ENCODE data around the gene PPM1B. TPM values are rescaled to one million over a fixed set of nuclear protein-coding genes. Genes with fewer than 3 reads are reported as not detected.
"Not testable (repeated sequence)": the region's sequence is repeated elsewhere in the genome, so short reads cannot be mapped to it uniquely, and the experiment has no call there.

Gene PPM1B
- total and polyA plus RNA-seq, 8 donors, result 11.7 to 122 (median 28.9) TPM

DNA sequence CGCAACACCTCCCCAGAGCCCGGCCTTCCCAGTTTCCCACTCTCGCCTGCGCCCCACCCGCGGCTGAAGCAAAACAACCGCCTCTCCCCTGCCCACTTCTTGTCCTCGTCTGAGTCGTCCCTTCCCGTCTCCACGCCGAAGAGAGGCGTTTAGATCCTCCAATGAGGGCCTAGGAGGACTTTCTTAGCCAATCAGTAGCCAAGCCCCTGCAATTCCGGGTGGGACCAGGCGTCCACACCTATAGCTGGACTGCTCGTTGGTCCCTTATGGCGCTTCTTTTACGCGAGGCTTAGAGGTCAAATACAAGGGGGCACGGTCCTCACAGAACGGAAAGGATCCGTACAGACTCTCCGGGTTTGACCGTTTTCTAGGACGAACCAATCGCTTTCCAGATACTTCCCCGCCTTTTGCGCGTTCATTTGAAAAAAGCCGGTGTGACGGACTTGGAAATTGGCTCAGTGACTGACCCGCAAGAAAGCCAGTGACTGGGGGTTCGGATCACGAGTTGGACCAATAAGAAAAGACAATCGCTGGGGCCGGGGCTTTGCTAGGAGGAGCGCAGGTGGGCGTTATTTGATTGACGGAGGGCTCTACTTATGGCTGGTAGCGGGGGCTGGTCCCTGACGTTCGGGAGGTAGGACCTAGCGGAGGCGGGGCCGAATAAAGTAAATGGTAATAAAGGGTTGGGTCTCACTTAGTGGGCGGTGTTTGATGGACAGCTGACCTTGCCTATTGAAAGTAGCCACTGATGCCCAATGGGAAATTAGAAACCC, 581 bp upstream of the PPM1B start:
- DNase-seq, result peak; percentile 99 to 100
- TF ChIP-seq POLR2AphosphoS5 (IDR thresholded peaks at IDR 0.05) (peak; percentile 40 to 88 (median 42)), POLR2A (IDR thresholded peaks at IDR 0.05) (no peak)
- Histone ChIP-seq H3K36me3 (no peaks in the 10 kb centered on the region), H3K27me3 (no peaks in the 10 kb centered on the region), H3K4me3 (peak overlapping the region; percentile 38 to 92 (median 50)), H3K27ac (peak overlapping the region; percentile 83 to 99 (median 96)), H3K9me3 (no peaks in the 10 kb centered on the region), H3K4me1 (peaks cover 0 to 39% (median 23%) of the 10 kb centered on the region in 4 donors)
- intact Hi-C loops (cut with DNase I; ENCODE audit: low total_unique reads), result no loop called here
- WGBS, 5 donors, result 0 to 2% (median 1%) methylated on average over 45 to 46 of the region's 46 CpGs

DNA sequence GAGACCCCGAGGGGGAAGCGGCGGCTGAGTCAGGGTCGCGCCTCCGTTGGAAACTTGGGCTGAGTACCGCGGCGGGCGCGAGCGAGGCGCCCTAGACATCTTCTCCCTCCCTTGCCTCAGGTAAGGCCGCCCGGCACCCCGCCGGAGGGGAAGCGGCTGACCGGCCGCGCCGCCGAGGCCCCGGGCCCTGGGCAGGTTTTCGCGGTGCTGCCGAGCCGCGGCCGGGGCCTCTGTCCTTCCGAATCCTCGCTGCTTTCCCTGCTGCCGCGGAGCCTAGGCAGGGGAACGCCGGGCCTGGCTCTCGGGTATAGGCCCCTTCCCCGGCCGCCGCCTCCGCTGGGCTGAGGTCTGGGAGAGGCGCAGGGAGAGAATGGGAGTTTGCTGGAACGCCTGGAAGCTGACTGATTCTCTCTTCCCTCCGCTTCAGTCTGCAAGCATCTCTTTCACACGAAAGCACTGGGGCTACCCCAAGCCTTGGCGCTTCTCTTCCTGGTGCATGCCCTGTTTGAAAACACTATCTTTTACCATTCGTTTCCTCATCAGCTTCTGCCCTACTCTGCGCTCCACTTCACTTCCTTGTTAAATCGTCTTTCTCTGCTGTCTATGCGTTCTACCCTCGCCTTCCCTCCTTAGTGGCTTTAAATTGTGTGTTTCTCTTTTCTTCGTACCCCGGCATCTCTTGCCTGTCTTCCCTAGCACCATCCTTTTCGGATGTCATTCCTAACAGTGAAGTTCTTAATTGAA, 652 bp downstream of the PPM1B start:
- H3K36me3 ChIP-seq, result no peaks in the 10 kb centered on the region
- H3K4me3 ChIP-seq, result peak overlapping the region; percentile 67 to 92 (median 73)
- TF ChIP-seq POLR2AphosphoS5 (IDR thresholded peaks at IDR 0.05) (peak in 2 of 3 donors; percentile 62 to 65), EP300 (IDR thresholded peaks at IDR 0.05) (no peak)
- TF ChIP-seq, protein P1, sequence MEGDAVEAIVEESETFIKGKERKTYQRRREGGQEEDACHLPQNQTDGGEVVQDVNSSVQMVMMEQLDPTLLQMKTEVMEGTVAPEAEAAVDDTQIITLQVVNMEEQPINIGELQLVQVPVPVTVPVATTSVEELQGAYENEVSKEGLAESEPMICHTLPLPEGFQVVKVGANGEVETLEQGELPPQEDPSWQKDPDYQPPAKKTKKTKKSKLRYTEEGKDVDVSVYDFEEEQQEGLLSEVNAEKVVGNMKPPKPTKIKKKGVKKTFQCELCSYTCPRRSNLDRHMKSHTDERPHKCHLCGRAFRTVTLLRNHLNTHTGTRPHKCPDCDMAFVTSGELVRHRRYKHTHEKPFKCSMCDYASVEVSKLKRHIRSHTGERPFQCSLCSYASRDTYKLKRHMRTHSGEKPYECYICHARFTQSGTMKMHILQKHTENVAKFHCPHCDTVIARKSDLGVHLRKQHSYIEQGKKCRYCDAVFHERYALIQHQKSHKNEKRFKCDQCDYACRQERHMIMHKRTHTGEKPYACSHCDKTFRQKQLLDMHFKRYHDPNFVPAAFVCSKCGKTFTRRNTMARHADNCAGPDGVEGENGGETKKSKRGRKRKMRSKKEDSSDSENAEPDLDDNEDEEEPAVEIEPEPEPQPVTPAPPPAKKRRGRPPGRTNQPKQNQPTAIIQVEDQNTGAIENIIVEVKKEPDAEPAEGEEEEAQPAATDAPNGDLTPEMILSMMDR (IDR thresholded peaks at IDR 0.05), result no peak
- H3K9me3 ChIP-seq, result no peaks in the 10 kb centered on the region
- DNase-seq, result peak; percentile 41 to 79
- WGBS, 5 donors, result 0 to 3% (median 0%) methylated on average over 17 to 54 of the region's 54 CpGs
- peak overlapping the region; percentile 94 to 99 (median 99) for H3K27ac ChIP-seq
- intact Hi-C loops (cut with DNase I; ENCODE audit: low total_unique reads), result no loop called here
- no peaks in the 10 kb centered on the region for H3K27me3 ChIP-seq
- peaks cover 0 to 51% (median 28%) of the 10 kb centered on the region in 4 donors for H3K4me1 ChIP-seq

DNA sequence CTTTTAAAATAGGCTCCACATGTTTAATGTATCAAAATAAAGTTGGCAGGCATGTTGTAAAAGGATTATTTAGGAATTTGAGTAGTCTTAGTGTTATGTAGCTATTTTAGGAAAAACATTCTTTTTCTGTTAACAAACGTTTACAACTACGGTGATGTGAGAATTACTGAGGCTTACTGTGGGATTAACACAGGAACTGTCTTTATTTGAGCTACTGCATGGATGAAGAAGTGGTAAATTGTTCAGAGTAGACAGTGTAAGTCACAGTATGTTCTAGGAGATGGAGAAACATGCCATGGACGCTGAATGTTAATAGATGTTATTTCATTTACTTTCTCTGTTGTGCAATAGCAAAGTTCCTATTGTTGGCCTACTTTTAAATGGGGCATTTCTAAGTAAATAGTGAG, 1.6 kb downstream of the PPM1B start:
- H3K27me3 ChIP-seq, result no peaks in the 10 kb centered on the region
- TF ChIP-seq POLR2A (IDR thresholded peaks at IDR 0.05), result no peak
- TF ChIP-seq, protein P1 (IDR thresholded peaks at IDR 0.05), result no peak
- no peak for TF ChIP-seq EP300 (IDR thresholded peaks at IDR 0.05)
- TF ChIP-seq POLR2AphosphoS5 (IDR thresholded peaks at IDR 0.05), result peak; percentile 79 to 97 (median 81)
- 0 to 4% (median 3%) methylated on average over 3 of the region's 3 CpGs for WGBS, 5 donors
- no peak for DNase-seq
- intact Hi-C loops (cut with DNase I; ENCODE audit: low total_unique reads), result no loop called here
- peaks cover 0 to 61% (median 33%) of the 10 kb centered on the region in 4 donors for H3K4me1 ChIP-seq
- H3K9me3 ChIP-seq, result no peaks in the 10 kb centered on the region
- H3K27ac ChIP-seq, result peak overlapping the region in 4 of 5 donors; percentile 94 to 99 (median 98)
- peak overlapping the region; percentile 67 to 92 (median 73) for H3K4me3 ChIP-seq
- H3K36me3 ChIP-seq, result no peaks in the 10 kb centered on the region

DNA sequence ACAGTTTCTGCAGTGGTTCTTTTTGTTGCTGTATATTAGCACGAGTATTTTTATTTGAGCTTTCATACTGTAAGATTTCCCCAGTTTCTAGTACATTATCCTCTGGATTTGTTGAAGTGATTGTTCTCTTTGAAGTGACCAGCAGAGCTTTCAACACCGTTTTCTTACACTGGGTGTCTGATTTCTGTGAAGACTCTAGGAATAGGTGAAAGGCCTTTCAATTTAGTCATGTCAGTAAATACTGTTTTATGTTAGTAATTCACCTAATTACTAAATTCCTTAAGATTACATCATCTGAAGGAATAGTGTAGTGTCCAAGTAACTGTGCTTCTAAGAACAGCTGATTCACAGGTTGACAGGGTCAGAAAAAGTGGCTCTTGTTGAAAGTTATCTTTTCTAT, 2.3 kb downstream of the PPM1B start:
- TF ChIP-seq, protein P1 (IDR thresholded peaks at IDR 0.05), result no peak
- no peak for TF ChIP-seq EP300 (IDR thresholded peaks at IDR 0.05)
- no peak for TF ChIP-seq POLR2A (IDR thresholded peaks at IDR 0.05)
- TF ChIP-seq POLR2AphosphoS5 (IDR thresholded peaks at IDR 0.05), result no peak
- intact Hi-C loops (cut with DNase I; ENCODE audit: low total_unique reads), result no loop called here
- peak overlapping the region in 4 of 5 donors; percentile 94 to 99 (median 98) for H3K27ac ChIP-seq
- H3K9me3 ChIP-seq, result no peaks in the 10 kb centered on the region
- no peak for DNase-seq
- peaks cover 0 to 68% (median 37%) of the 10 kb centered on the region in 4 donors for H3K4me1 ChIP-seq
- H3K36me3 ChIP-seq, result no peaks in the 10 kb centered on the region
- H3K27me3 ChIP-seq, result no peaks in the 10 kb centered on the region
- H3K4me3 ChIP-seq, result peak overlapping the region; percentile 67 to 92 (median 73)
- WGBS, 5 donors, result 7 to 26% (median 15%) methylated on average over 2 of the region's 2 CpGs

DNA sequence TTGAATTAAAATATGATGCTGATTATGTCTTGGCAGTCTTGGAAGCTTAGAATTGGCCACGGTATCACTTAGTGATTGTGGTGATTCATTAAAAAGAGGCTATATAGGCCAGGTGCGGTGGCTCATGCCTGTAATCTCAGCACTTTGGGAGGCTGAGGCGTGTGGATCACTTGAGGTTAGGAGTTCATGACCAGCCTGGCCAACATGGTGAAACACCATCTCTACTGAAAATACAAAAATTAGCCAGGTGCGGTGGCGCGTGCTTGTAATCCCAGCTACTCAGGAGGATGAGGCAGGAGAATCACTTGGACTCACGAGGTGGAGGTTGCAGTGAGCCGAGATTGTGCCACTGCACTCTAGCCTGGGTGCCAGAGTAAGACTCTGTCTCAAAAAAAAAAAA, 2.8 kb downstream of the PPM1B start:
- H3K27ac ChIP-seq, result peak overlapping the region in 4 of 5 donors; percentile 94 to 99 (median 98)

More for the DNA sequence above, 2.8 kb downstream of the PPM1B start:
- intact Hi-C loops (cut with DNase I; ENCODE audit: low total_unique reads); H3K36me3 ChIP-seq; H3K27me3 ChIP-seq; H3K9me3 ChIP-seq; DNase-seq: not testable (repeated sequence)
- H3K4me3 ChIP-seq, result peak overlapping the region; percentile 67 to 92 (median 73)
- peaks cover 0 to 72% (median 39%) of the 10 kb centered on the region in 4 donors for H3K4me1 ChIP-seq
- 57 to 77% (median 63%) methylated on average over 8 of the region's 8 CpGs for WGBS, 5 donors

Data from stomach (tissue), 9 donors.